ENCODE results near the gene SCN1B.
"Not testable (repeated sequence)": the region's sequence is repeated elsewhere in the genome, so short reads cannot be mapped to it uniquely, and the experiment has no call there.

- TF ChIP-seq, protein P1, sequence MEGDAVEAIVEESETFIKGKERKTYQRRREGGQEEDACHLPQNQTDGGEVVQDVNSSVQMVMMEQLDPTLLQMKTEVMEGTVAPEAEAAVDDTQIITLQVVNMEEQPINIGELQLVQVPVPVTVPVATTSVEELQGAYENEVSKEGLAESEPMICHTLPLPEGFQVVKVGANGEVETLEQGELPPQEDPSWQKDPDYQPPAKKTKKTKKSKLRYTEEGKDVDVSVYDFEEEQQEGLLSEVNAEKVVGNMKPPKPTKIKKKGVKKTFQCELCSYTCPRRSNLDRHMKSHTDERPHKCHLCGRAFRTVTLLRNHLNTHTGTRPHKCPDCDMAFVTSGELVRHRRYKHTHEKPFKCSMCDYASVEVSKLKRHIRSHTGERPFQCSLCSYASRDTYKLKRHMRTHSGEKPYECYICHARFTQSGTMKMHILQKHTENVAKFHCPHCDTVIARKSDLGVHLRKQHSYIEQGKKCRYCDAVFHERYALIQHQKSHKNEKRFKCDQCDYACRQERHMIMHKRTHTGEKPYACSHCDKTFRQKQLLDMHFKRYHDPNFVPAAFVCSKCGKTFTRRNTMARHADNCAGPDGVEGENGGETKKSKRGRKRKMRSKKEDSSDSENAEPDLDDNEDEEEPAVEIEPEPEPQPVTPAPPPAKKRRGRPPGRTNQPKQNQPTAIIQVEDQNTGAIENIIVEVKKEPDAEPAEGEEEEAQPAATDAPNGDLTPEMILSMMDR (IDR thresholded peaks at IDR 0.05): not testable (repeated sequence)
- TF ChIP-seq POLR2A, POLR2AphosphoS5 (IDR thresholded peaks at IDR 0.05): not testable (repeated sequence)
Observed at GRCh38 chr19:34992582-34992981, 37.7 kb upstream of the SCN1B start.
